ENCODE results near the gene BCR. TPM values are rescaled to one million over a fixed set of nuclear protein-coding genes. Genes with fewer than 3 reads are reported as not detected.
A peak's percentile ranks its signal among the peaks of the same experiment; 100 is the strongest.

The BCR gene
- total and polyA plus RNA-seq, 2 donors from 2014 or later = 45.0 to 97.7 TPM

GRCh38 chr22:23245045-23245798 is 64.9 kb downstream of the BCR start:
- H3K4me1 ChIP-seq (ENCODE audit: control insufficient read depth in 2 of 3, insufficient read depth in 2 of 3, low read depth in 1 of 3, low read length in 3 of 3) = peaks cover 3 to 38% (median 28%) of the 10 kb centered on the region in 3 donors
- H3K27ac ChIP-seq (ENCODE audit: low read depth in 2 of 2, low read length in 2 of 2) = peak overlapping the region in 1 of 2 donors; percentile 49
- H3K36me3 ChIP-seq (ENCODE audit: control insufficient read depth in 2 of 3, insufficient read depth in 3 of 3, low read length in 3 of 3) = no peaks in the 10 kb centered on the region
- no peak for DNase-seq
- H3K4me3 ChIP-seq (ENCODE audit: low read length in 3 of 3) = no peak overlapping the region
- FAIRE-seq = no peak
- intact Hi-C loops (cut with DNase I) = no loop called here
- no peak overlapping the region for H3K9ac ChIP-seq (ENCODE audit: low read length in 3 of 3)
- H3K27me3 ChIP-seq (ENCODE audit: control insufficient read depth, insufficient read depth, low read length) = no peaks in the 10 kb centered on the region
- TF ChIP-seq CTCF (IDR thresholded peaks at IDR 0.05; ENCODE audit: borderline replicate concordance, extremely low read depth, insufficient read depth) = no peak
- no peaks in the 10 kb centered on the region for H3K9me3 ChIP-seq (ENCODE audit: control insufficient read depth in 2 of 3, insufficient read depth in 1 of 3, low read length in 3 of 3)

GRCh38 chr22:23245799-23246136 is 65.5 kb downstream of the BCR start:
- TF ChIP-seq CTCF (IDR thresholded peaks at IDR 0.05; ENCODE audit: borderline replicate concordance, extremely low read depth, insufficient read depth) = no peak
- Histone ChIP-seq H3K9ac (ENCODE audit: low read length in 3 of 3) (no peak overlapping the region), H3K36me3 (ENCODE audit: control insufficient read depth in 2 of 3, insufficient read depth in 3 of 3, low read length in 3 of 3) (no peaks in the 10 kb centered on the region), H3K27ac (ENCODE audit: low read depth in 2 of 2, low read length in 2 of 2) (no peak overlapping the region), H3K9me3 (ENCODE audit: control insufficient read depth in 2 of 3, insufficient read depth in 1 of 3, low read length in 3 of 3) (no peaks in the 10 kb centered on the region), H3K4me3 (ENCODE audit: low read length in 3 of 3) (no peak overlapping the region), H3K4me1 (ENCODE audit: control insufficient read depth in 2 of 3, insufficient read depth in 2 of 3, low read depth in 1 of 3, low read length in 3 of 3) (peaks cover 3 to 43% (median 28%) of the 10 kb centered on the region in 3 donors), H3K27me3 (ENCODE audit: control insufficient read depth, insufficient read depth, low read length) (no peaks in the 10 kb centered on the region)
- DNase-seq (no peak), FAIRE-seq (no peak)
- intact Hi-C loops (cut with DNase I) = no loop called here

GRCh38 chr22:23246982-23247766 is 66.9 kb downstream of the BCR start:
- H3K9me3 ChIP-seq (ENCODE audit: control insufficient read depth in 2 of 3, insufficient read depth in 1 of 3, low read length in 3 of 3) = no peaks in the 10 kb centered on the region
- no peaks in the 10 kb centered on the region for H3K27me3 ChIP-seq (ENCODE audit: control insufficient read depth, insufficient read depth, low read length)
- no peak overlapping the region for H3K27ac ChIP-seq (ENCODE audit: low read depth in 2 of 2, low read length in 2 of 2)
- H3K36me3 ChIP-seq (ENCODE audit: control insufficient read depth in 2 of 3, insufficient read depth in 3 of 3, low read length in 3 of 3) = no peaks in the 10 kb centered on the region
- no peak overlapping the region for H3K4me3 ChIP-seq (ENCODE audit: low read length in 3 of 3)
- intact Hi-C loops (cut with DNase I) = no loop called here
- no peak overlapping the region for H3K9ac ChIP-seq (ENCODE audit: low read length in 3 of 3)
- FAIRE-seq (no peak), DNase-seq (peak in 1 of 5 donors; percentile 54)
- TF ChIP-seq CTCF (IDR thresholded peaks at IDR 0.05; ENCODE audit: borderline replicate concordance, extremely low read depth, insufficient read depth) = no peak
- H3K4me1 ChIP-seq (ENCODE audit: control insufficient read depth in 2 of 3, insufficient read depth in 2 of 3, low read depth in 1 of 3, low read length in 3 of 3) = peaks cover 3 to 49% (median 29%) of the 10 kb centered on the region in 3 donors
